ENCODE data around the gene ZNF385C.
A peak's percentile ranks its signal among the peaks of the same experiment; 100 is the strongest.

ZNF385C gene

GRCh38 chr17:42078396-42079043 is 19.8 kb downstream of the ZNF385C start:
- no peak for DNase-seq (ENCODE audit: low read depth in 1 of 2, low spot score in 1 of 2)

DNA sequence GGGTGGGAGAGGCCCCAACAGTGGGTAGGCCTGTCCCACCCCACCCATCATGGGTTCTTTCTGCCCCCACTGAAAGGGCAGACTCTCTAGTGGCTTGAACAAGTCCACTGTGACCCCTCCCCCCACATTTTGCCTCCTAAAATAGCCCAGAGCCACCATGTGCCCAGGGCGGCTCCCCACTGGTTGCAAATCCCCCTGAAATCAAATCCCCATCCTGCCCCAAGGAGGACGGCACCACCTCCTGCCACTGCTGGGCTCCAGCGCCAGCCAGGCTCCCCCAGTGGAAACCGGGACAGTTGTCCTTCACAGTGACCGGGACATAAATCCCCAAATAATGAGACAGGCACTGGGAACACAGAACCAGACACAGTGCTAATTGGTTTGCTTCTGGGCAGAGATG is 20.5 kb downstream of the ZNF385C start:
- no peak for DNase-seq (ENCODE audit: low read depth in 1 of 2, low spot score in 1 of 2)

DNA sequence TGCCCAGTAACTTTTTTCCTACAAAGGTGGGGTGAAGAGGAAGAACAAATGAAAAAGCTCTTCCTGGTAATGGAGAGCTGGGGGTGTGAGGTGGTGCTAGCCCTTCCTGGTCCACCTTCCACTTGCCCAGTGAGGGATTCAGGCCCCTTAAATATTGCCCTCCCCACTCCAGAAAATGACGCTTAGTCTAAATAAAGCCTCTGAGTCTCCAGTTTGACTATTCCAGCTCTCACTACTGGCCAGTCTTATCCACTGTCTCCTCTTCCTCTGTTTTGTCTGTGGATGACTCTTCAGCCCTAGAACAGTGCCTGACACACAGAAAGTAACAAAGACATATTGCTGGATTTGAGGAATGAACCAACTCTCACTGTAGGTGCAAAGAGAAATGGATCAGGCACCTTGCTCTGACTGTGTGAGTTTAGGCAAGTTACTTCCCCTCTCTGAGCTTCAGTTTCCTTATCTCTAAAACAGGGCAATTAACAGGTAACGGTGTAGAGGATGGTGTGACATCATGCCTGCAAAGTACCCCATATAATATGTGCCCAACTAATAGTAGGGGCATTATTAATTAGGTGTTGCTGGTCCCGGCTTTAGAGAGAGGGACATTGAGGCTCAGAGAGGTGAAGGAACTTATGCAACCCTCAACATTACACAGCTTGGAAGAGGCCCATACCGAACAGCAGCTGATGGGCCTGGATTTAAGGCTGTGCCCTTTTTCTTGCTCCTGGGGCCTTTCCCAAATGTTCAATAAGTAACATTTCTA is 21.3 kb downstream of the ZNF385C start:
- DNase-seq (ENCODE audit: low read depth in 1 of 2, low spot score in 1 of 2) = no peak

GRCh38 chr17:42075789-42076188 is 22.5 kb downstream of the ZNF385C start:
- DNase-seq (ENCODE audit: low read depth in 1 of 2, low spot score in 1 of 2) = no peak

DNA sequence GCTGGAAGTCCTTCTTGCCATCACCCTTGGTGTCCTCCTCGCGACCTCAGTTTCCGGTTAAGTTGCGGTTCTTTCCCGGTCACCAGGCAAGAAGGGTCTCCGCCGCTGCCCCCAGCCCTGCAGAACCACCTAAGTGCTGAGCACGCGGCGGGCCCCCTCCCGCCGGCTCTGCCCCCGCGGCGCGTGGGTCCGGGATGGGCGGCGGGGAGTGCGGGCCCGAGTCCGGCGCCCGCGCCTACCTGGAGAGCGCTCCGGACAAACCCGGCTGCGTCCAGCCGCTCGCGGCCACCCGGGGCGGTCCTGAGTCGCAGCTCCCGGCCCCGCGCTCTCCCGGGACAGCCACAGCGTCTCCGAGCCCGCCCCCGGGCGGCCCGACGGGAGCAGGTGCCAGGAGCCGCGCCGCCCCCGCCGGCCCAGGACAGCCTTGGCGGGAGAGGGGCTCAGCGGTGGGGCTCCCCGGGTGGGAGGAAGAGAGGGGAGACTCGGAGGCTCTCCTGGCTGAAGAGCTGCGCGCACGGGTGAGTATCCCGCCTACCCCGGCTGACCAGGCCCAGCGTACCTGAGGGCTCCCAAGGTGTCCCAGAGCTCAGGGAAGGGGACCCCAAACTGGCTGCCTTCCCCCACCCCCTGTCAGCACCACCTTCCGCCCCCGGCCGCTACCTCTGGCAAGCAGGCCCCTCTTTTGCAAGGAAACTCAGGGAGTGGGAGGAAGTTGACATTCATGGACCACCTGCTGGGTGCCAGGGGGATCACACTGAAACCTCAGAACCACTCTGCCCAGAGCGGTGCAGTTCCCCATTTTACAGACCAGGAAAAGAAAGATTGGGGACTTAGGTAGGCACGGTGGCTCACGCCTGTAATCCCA is 25.7 kb downstream of the ZNF385C start:
- DNase-seq (ENCODE audit: low read depth in 1 of 2, low spot score in 1 of 2) = no peak

GRCh38 chr17:42071810-42072209 is 26.5 kb downstream of the ZNF385C start:
- no peak for DNase-seq (ENCODE audit: low read depth in 1 of 2, low spot score in 1 of 2)

GRCh38 chr17:42068979-42069378 is 29.3 kb downstream of the ZNF385C start:
- DNase-seq (ENCODE audit: low read depth in 1 of 2, low spot score in 1 of 2) = no peak

DNA sequence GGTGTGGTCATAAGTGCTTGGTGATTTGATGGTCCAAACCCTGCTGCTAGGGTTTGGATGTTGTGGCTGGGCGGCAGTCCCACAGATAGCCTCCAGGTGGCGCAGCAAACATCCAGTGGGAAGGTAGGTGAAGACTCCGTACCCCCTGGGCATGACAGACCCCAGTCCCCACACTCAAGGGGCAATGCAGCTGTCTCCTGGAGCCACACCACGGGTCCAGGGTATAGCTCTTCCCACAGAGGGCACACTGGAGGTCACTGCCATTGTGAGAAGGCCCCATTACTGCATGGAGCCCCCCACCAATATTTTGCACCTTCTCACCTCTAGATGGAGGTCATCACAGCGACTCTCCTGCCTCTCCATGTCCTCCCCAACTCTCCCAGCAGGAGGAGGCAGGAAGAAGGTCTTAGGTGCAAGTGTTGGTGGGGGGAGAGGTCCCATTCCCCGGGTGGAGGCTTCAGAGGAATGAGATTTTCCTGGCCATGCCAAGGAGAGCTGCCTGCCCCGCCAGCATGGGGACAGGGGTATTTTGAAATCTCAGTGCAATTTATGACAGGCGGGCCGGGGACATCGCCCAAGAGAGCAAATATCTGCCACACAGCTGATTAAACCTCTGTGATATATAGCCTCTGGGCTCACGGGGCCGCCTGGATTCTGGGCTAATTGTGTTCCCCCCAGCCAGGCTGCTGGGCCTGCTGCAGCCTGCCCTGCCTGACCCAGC is 30.7 kb downstream of the ZNF385C start:
- peak; percentile 40 to 64 for DNase-seq (ENCODE audit: low read depth in 1 of 2, low spot score in 1 of 2)

DNA sequence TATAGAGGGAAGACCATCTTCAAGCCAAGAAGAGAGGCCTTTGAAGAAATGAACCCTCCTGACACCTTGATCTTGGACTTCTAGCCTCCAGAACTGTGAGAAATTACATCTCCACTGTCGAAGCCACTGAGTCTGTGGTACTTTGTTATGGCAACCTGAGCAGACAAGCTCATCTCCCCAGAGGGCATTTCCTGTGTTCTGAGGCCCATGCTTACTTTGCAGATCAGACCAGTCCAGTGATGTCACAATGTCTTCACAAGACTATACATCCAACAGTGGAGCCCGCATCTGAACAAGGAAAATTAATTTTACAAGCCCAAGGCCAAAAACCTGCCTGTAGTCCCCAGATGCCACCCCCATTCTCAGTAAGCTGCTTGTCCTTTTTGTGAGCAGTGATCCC is 33.1 kb downstream of the ZNF385C start:
- DNase-seq (ENCODE audit: low read depth in 1 of 2, low spot score in 1 of 2) = no peak

DNA sequence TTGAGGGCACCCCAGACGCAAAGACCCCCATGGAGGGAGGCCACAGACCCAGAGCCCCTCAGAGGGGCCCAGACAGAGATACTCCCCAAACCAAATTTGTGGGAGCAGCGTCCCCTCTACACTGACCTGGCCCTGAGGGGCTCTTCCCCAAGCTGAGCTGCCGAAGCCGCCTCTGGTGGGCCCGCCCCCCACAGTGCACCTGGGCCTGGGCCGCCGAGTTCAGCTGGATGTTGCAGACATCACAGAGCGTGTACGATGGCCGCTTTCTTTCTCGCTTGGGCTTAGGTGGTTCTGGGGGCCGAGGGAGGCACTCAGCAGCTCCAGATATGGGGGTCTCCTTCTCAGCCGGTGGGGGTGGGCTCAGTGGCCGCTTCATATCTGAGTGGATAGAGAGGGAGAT is 35.6 kb downstream of the ZNF385C start:
- DNase-seq (ENCODE audit: low read depth in 1 of 2, low spot score in 1 of 2) = no peak

DNA sequence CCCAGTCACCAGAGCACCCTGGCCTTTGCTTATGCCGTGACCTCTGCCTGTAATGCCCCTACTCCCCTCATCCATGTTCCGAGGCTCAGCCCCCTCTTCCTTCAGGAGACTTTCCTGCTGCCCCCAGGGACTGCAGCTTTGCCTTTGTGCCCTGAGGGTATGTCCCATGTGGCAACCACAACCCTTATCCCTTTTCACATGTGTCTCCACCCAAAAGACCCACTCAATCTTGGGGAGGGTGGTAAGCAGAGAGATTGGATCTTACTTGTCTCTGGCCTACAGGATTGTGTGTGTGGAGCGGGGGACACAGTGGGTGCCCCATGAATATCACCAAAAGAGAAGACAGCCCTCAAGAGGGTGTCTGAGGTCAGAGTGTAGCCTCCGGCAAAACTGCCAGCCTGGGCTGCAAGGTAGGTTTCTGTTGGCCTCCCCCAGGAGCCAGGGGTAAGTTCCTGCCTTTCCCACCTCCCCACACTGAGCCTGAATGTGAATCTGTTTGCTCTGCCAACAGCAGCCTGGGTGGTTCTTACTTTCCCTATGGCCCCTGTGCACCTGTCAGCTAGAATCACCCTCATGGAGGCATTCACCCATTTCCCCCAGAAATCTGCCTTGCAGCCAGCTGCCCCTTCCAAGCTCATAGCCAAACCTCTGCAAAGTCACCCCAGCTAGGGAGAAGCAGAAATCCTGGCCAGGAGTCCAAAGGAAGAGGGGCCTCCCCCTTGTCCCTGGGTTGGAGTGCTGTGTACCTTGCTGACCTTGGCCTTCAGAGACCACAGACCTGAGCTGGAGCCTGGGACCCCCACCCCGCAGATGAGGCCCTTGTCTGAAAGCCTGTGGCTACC is 36.4 kb downstream of the ZNF385C start:
- DNase-seq (ENCODE audit: low read depth in 1 of 2, low spot score in 1 of 2) = no peak

- DNase-seq (ENCODE audit: low read depth in 1 of 2, low spot score in 1 of 2) = no peak
Observed at GRCh38 chr17:42060231-42060630, 38.0 kb downstream of the ZNF385C start.

DNA sequence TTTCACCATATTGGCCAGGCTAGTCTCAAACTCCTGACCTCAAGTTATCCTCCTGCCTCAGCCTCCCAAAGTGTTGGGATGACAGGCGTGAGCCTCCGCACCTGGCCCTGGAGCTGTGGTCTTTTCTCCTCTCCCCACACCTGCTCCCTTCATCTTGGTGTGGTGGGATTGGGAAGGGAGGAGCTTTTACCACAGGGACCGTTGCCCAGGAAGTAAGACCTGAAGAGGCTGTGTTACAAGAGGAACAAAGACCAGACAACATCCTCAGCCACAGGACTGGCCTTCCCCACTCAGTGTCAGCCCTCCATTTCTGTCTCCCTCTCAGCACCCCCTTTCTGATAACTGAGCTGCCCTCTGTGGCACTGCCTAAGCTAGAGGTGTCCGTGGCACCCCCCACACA is 38.5 kb downstream of the ZNF385C start:
- DNase-seq (ENCODE audit: low read depth in 1 of 2, low spot score in 1 of 2) = no peak

DNA sequence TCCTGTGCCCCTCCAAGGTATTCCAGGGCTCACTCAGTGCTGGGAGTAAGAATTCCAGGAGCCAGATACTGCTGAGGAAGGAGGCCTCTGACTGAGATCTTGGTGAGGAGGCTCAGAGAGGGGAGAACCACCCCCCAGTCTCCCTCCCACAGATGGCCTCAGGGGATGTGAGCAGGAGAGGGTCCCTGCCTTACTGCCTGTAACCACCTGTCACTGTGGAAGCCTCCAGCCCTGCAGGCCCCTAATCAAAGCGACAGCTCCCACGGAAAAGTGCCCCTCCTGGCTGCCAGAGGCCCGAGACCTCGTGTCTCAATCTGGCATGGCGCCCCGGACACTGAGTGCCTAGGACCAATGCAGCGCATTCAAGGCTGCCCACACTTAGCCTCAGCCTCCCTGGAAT is 40.2 kb downstream of the ZNF385C start:
- DNase-seq (ENCODE audit: low read depth in 1 of 2, low spot score in 1 of 2) = no peak

DNA sequence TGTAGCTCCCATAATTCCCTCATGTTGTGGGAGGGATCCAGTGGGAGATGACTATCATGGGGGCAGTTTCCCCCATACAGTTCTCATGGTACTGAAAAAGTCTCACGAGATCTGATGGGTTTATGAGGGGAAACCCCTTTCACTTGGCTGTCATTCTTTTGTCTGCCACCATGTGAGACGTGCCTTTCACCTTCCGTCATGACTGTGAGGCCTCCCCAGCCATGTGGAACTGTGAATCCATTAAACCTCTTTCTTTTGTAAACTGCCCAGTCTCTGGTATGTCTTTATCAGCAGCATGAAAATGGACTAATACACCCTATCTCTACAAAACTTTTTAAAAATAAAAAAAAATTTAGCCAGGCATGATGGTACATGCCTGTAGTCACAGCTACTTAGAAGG is 41.6 kb downstream of the ZNF385C start:
- no peak for DNase-seq (ENCODE audit: low read depth in 1 of 2, low spot score in 1 of 2)

GRCh38 chr17:42055496-42055895 is 42.8 kb downstream of the ZNF385C start:
- DNase-seq (ENCODE audit: low read depth in 1 of 2, low spot score in 1 of 2) = no peak

DNA sequence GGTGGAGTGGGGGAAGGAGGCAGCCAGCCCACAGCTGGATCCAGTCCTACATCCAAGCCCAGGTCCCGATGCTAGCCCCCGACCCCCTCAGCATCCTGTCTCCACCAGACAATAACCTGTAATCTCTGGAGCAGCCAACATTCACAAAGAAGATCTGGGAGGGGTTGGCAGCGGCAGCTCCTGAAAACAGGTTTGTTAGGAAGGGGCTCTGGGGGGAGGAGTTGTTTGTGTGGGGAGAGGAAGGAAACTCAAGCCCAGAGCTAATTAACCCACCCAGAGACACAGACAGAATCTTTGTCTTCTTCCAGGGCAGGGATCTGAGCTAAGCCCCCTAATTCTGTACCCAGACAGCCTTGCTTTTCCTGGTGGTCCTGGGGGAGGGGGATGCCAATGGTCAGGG is 43.2 kb downstream of the ZNF385C start:
- no peak for DNase-seq (ENCODE audit: low read depth in 1 of 2, low spot score in 1 of 2)

DNA sequence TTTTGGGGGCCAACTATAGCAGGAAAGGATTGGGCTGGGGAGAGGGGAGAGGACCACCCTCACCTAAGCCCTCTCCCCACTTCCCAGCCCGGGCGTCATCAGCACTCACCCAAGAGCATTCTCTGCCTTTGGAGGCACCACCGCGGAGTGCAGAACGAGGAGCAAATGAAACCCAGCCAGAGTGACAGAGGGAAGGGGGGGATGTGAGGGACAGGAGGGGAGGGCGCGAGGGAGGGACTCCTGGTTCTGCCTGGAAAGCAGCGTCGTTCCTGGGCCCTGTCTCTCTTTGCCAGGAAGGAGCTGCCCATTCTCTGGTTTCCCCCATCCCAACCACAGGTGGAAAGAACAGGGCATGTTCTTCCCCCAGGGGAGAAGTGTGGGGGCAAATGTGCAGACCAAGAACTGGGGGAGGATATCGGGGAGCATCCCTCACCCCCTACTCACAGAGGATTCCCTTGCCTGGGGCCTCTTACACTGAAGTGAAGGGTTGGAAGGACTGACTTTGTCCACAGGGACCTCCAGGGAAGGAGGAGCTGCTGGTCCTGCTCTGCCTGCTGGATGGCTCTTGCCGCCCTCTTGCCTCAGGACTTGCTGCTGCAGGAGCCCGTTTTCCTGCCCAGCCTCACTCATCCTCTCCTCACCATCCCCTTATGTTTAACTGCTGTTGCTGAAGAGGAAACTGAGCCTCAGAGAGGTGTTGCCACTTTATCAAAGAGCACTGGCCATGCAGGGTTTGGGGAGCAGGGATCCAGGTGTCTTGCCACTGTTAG is 44.4 kb downstream of the ZNF385C start:
- no peak for DNase-seq (ENCODE audit: low read depth in 1 of 2, low spot score in 1 of 2)

- DNase-seq (ENCODE audit: low read depth in 1 of 2, low spot score in 1 of 2) = no peak
Observed at GRCh38 chr17:42052346-42052877, 45.9 kb downstream of the ZNF385C start.
